ENCODE data around the gene SLC7A7.
A peak's percentile ranks its signal among the peaks of the same experiment; 100 is the strongest.
"Not testable (repeated sequence)": the region's sequence is repeated elsewhere in the genome, so short reads cannot be mapped to it uniquely, and the experiment has no call there.

Gene SLC7A7

DNA sequence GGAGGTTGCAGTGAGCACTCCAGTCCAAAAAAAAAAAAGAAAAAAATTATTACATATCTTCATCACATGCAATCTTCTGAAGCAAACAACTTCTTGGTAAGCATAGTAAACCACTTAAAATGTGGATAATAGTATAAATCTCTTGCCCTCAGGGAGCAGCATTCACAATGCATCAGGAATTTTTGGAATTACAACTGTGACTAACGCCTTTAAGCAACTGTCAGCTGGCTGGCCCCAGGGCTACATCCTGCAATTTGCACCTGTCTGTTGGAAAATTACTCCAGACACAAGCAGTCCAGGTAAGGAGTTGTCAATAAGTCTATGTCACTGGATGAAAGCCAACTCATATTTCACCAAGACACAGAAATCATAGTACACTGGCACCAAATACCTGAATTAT, 5.5 kb upstream of the SLC7A7 start:
- DNase-seq (ENCODE audit: low spot score) = no peak
- H3K27ac Mint-ChIP-seq = no peak overlapping the region
- peaks cover 11% of the 10 kb centered on the region for H3K27me3 Mint-ChIP-seq (ENCODE audit: low read depth)
- H3K36me3 Mint-ChIP-seq (ENCODE audit: low read depth) = no peaks in the 10 kb centered on the region
- H3K4me3 Mint-ChIP-seq = no peak overlapping the region
- H3K9me3 Mint-ChIP-seq = no peaks in the 10 kb centered on the region
- peaks cover 34% of the 10 kb centered on the region for H3K4me1 Mint-ChIP-seq (ENCODE audit: low read depth)

DNA sequence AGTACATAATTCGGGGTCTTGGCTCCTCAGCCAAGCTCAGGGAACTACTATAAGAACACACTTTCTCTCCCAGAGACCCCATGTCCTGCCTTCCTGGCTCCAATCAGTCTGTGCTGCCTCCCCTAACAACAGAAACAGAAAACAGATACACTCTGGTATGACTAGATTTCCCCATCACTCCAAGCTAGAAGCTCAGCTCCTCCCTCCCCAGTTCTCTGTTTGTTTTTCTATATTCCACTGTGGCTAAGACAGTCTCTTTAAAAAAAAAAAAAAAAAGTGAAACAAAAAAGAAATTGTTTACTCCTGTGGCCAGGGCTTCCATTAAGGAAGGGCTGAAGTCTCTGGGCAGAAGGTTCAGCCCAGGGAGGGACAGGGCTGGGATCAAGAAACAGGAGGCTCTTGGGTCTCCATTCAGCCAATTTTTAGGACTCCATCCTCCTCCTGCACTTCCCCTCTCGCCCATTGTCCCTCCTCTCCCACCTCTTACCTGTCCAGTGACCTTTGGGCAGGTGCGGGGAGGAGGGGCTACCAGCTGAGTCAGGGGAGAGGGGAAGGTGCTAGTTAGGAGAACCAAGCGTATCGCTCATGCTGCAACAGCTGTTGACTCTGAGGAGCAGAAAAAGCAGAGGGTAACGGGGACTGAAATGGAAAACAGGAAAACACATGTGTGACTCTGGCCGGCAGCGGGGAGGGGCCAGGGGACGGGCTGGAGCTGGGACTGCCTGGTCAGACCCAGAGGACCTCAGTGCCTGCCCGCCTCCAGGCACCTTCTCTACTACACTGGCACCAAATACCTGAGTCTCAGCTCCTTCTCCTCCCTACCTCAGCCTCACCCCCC, 4.1 kb upstream of the SLC7A7 start:
- H3K4me3 Mint-ChIP-seq = no peak overlapping the region
- DNase-seq (ENCODE audit: low spot score) = no peak

DNA sequence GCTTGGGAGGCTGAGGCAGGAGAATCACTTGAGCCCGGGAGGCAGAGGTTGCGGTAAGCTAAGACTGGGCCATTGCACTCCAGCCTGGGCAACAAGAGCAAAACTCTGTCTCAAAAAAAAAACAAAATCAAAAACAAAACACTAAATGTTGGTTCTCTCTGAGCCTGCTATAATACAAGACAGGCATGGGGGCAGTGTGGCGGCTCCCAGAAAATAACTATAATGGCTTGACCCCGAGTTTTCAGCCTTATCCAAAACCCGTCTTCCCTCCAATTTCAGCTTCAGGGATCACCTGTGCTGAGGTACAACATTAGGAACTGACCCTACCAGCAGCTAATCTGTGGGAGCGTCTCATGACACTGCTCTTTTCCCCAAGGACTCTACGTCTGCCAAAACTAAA, 862 bp downstream of the SLC7A7 start:
- no peak for DNase-seq (ENCODE audit: low spot score)
- Mint-ChIP-seq H3K9me3 (no peaks in the 10 kb centered on the region), H3K4me3 (no peak overlapping the region), H3K4me1 (ENCODE audit: low read depth) (peaks cover 11% of the 10 kb centered on the region), H3K36me3 (ENCODE audit: low read depth) (no peaks in the 10 kb centered on the region), H3K27ac (no peak overlapping the region), H3K27me3 (ENCODE audit: low read depth) (peaks cover 3% of the 10 kb centered on the region)

More for the DNA sequence above, 4.1 kb upstream of the SLC7A7 start:
- Mint-ChIP-seq H3K27me3 (ENCODE audit: low read depth) (peaks cover 11% of the 10 kb centered on the region), H3K36me3 (ENCODE audit: low read depth) (no peaks in the 10 kb centered on the region), H3K27ac (peak overlapping the region; percentile 21), H3K4me1 (ENCODE audit: low read depth) (peaks cover 26% of the 10 kb centered on the region), H3K9me3 (no peaks in the 10 kb centered on the region)

DNA sequence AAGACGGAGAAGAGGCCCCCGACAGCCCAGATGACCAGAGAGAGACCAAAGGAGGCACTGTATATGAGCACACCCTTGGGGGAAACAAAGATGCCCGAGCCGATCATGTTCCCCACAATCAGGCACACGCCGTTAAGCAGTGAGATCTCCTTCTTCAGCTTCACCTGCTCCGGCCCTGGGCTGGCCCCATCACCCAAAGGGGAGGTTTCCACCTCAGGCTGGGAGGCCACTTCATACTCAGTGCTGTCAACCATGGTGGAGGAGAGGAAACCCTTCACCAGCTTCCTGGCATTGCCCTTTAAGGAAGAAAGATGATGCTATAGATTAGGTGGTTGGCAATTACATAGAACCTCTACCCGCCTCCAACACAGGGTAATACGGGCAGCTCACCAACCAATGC, 2.1 kb downstream of the SLC7A7 start:
- Mint-ChIP-seq H3K36me3 (ENCODE audit: low read depth) (no peaks in the 10 kb centered on the region), H3K27me3 (ENCODE audit: low read depth) (peaks cover 4% of the 10 kb centered on the region), H3K27ac (no peak overlapping the region), H3K4me3 (no peak overlapping the region), H3K4me1 (ENCODE audit: low read depth) (peaks cover 6% of the 10 kb centered on the region), H3K9me3 (no peaks in the 10 kb centered on the region)
- DNase-seq (ENCODE audit: low spot score) = no peak

DNA sequence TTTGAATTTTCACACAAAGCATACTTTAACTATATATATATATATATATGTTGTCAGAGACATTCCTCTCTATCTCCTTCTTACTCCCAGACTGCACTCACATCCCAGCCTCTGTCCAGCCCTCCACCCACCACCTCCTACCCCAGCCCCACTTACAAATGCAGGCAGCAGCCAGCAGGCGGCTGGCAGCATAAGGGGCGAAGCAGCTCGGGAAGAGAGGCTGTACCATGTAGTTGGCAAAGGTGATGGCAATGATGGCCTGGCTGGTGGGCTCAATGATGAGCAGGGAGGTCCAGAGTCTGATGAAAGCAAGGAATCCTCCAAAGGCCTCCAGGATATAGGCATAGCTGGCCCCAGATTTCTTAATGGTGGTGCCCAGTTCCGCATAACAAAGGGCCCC, 2.5 kb downstream of the SLC7A7 start:
- Mint-ChIP-seq H3K4me3 (no peak overlapping the region), H3K9me3 (no peaks in the 10 kb centered on the region), H3K36me3 (ENCODE audit: low read depth) (no peaks in the 10 kb centered on the region), H3K27ac (no peak overlapping the region), H3K4me1 (ENCODE audit: low read depth) (peaks cover 6% of the 10 kb centered on the region), H3K27me3 (ENCODE audit: low read depth) (peaks cover 6% of the 10 kb centered on the region)
- DNase-seq (ENCODE audit: low spot score) = no peak

DNA sequence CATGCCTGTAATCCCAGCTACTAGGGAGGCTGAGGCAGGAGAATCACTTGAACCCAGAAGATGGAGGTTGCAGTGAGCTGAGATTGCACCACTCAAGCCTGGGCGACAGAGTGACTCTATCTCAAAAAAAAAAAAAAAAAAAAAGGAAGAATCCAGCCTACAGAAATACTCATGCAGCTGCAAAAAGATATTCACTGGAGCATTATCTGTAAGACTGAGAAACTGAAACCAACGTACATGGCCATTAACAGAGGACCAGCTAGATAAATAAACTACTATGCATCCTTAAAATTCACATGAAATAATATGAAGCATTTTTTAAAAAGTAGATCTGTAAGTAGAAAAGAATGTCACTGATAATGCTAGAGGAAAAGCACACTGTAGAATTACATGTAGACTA, 3.5 kb downstream of the SLC7A7 start:
- no peak overlapping the region for H3K27ac Mint-ChIP-seq
- DNase-seq (ENCODE audit: low spot score) = no peak
- peaks cover 6% of the 10 kb centered on the region for H3K4me1 Mint-ChIP-seq (ENCODE audit: low read depth)
- no peak overlapping the region for H3K4me3 Mint-ChIP-seq
- no peaks in the 10 kb centered on the region for H3K9me3 Mint-ChIP-seq
- H3K27me3 Mint-ChIP-seq (ENCODE audit: low read depth) = peaks cover 6% of the 10 kb centered on the region
- no peaks in the 10 kb centered on the region for H3K36me3 Mint-ChIP-seq (ENCODE audit: low read depth)

DNA sequence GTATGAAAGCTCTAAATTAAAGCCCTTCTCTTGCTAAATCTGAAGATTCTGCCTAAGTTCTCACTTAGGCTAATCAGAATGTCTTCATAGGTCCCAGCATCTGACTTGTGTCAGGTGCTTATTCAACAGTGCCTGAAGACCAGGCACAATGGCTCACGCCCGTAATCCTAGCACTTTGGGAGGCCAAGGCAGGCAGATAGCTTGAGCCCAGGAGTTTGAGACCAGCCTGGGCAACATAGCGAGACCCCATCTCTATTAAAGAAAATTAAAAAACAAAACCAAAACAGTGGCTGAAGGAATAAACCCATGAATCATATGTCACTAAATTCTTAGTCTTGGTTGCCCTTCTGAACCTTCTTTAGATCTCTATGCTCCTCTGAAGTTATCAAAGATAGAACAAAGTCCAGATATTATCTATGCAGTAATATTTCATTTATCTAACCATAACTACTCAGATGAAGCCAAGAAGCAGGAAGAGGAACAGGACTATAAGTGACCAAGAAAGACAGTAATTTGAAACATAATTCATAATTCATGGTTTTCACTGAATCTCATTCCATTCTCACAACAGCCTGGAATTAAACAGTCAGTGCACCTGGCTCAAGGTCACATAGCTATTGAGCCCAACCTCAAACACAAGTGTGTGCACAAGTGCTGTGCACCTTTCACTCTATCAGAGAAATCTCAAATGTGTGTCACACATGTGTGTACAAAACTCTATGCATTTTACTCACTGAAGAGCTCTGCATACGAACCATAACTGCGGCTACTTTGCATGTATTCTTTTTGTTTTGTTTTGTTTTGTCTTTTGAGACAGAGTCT, 6.6 kb downstream of the SLC7A7 start:
- no peak overlapping the region for H3K27ac Mint-ChIP-seq
- peaks cover 11% of the 10 kb centered on the region for H3K27me3 Mint-ChIP-seq (ENCODE audit: low read depth)
- no peak for DNase-seq (ENCODE audit: low spot score)
- peaks cover 3% of the 10 kb centered on the region for H3K4me1 Mint-ChIP-seq (ENCODE audit: low read depth)
- H3K9me3 Mint-ChIP-seq = no peaks in the 10 kb centered on the region
- no peaks in the 10 kb centered on the region for H3K36me3 Mint-ChIP-seq (ENCODE audit: low read depth)
- H3K4me3 Mint-ChIP-seq = no peak overlapping the region

DNA sequence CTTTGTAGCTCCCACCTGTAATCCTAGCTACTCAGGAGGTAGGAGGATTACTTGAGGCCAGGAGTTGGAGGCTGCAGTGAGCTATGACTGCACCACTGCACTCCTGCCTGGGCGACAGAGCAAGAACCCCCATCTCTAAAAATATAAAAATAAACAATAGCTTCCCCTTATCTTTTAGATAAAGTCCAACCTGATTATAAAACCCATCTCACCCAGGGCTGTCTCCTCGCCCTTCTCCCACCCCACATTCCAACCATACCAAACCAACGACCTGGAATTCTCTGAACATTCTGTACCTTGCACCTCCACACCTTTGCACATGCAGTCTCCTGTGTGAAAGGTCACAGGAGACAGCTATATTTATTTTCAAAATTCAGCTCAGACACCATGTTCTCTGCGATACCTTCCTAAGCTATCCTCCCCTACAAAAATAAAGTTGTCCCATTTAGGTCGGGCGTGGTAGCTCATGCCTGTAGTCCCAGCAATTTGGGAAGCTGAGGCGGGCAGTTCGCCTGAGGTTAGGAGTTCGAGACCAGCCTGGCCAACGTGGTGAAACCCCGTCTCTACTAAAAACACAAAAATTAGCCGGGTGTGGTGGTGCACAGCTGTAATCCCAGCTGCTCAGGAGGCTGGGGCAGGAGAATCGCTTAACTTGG, 7.7 kb downstream of the SLC7A7 start:
- Mint-ChIP-seq H3K9me3 (no peaks in the 10 kb centered on the region), H3K4me1 (ENCODE audit: low read depth) (peaks cover 4% of the 10 kb centered on the region), H3K4me3 (no peak overlapping the region), H3K36me3 (ENCODE audit: low read depth) (no peaks in the 10 kb centered on the region), H3K27me3 (ENCODE audit: low read depth) (peaks cover 18% of the 10 kb centered on the region), H3K27ac (no peak overlapping the region)
- DNase-seq (ENCODE audit: low spot score) = no peak

DNA sequence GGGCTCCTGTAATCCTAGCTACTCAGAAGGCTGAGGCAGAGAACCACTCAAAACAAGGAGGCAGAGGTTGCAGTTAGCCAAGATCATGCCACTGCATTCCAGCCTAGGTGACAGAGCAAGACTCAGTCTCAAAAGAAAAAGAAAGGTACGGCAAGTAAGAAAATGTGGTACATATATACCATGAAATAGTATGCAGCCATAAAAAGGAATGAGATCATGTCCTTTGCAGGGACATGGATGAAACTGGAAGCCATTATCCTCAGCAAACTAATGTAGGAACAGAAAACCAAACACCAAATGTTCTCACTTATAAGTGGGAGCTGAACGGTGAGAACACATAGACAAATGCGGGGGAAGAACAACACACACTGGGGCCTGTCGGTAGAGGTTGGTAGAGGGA, 10.0 kb downstream of the SLC7A7 start:
- H3K9me3 Mint-ChIP-seq; H3K27ac Mint-ChIP-seq; H3K36me3 Mint-ChIP-seq (ENCODE audit: low read depth); DNase-seq (ENCODE audit: low spot score); H3K4me1 Mint-ChIP-seq (ENCODE audit: low read depth); H3K4me3 Mint-ChIP-seq: not testable (repeated sequence)
- H3K27me3 Mint-ChIP-seq (ENCODE audit: low read depth) = peaks cover 22% of the 10 kb centered on the region

DNA sequence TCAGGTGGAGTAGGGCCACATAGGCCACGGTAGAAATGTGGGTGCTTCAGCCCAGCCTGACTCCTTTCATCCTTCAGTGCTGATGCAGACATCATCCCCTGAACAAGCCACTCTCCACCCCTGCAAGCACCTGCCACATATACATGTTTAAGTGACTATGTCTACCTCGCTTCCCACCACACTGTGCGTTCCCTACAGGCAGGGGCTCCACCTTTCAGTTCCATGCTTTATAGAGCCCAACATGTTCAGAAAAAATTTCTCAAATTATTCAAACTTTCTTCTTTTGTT, 11.6 kb downstream of the SLC7A7 start:
- no peaks in the 10 kb centered on the region for H3K36me3 Mint-ChIP-seq (ENCODE audit: low read depth)
- DNase-seq (ENCODE audit: low spot score) = no peak
- H3K27ac Mint-ChIP-seq = no peak overlapping the region
- no peak overlapping the region for H3K4me3 Mint-ChIP-seq
- H3K27me3 Mint-ChIP-seq (ENCODE audit: low read depth) = peaks cover 28% of the 10 kb centered on the region
- H3K9me3 Mint-ChIP-seq = no peaks in the 10 kb centered on the region
- H3K4me1 Mint-ChIP-seq (ENCODE audit: low read depth) = peaks cover 3% of the 10 kb centered on the region

DNA sequence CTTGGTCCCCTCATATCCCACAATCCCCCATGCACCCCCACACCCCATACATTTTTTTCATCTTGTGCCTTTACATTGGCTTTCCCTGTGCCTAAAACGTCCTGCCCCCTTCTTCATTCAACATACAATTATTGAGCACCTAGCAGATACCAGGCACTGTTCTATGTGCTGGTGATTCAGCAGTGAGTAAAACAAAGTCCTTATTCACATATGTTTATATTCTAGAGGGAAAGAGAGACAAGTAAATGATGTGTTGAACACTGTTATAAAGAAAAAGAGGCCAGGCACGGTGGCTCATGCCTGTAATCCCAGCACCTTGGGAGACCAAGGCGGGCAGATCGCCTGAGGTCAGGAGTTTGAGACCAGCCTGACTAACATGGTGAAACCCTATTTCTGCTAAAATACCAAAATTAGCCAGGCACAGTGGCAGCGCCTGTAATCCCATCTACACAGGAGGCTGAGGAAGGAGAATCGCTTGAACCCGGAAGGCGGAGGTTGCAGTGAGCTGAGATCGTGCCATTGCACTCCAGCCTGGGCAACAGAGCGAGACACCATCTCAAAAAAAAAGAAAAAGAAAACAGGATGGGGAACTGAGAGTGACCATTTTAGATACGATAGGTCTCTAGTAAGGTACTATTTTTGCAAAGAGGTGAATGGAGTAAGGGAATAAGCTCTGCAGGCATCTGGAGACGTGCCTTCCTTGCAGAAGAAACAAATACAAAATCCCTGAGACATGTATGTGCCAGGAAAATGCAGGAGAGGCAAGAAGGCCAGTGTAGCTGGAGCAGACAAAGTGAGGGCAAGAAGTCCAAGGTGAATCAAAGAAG, 12.2 kb downstream of the SLC7A7 start:
- Mint-ChIP-seq H3K27ac (no peak overlapping the region), H3K36me3 (ENCODE audit: low read depth) (no peaks in the 10 kb centered on the region), H3K4me1 (ENCODE audit: low read depth) (peaks cover 3% of the 10 kb centered on the region), H3K4me3 (no peak overlapping the region), H3K27me3 (ENCODE audit: low read depth) (peaks cover 30% of the 10 kb centered on the region), H3K9me3 (no peaks in the 10 kb centered on the region)
- DNase-seq (ENCODE audit: low spot score) = no peak

DNA sequence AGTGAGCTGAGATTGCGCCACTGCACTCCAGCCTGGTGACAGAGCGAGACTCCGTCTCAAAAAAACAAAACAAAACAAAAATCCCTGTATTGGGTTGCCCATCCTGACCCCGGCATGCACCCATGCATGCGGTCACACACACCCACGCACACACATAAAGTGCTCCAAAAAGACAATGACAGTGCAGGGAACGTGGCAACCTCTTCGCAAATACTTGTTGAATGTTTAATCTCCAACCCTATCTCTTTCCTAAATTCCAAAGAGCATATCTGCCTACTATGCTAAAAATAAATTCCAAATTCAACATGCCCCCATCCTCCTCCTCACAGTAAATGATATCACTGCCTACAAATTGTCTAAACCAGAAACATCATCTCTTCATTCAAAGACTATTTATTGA, 13.5 kb downstream of the SLC7A7 start:
- Mint-ChIP-seq H3K27ac (no peak overlapping the region), H3K4me1 (ENCODE audit: low read depth) (peaks cover 3% of the 10 kb centered on the region), H3K27me3 (ENCODE audit: low read depth) (peaks cover 30% of the 10 kb centered on the region), H3K4me3 (no peak overlapping the region), H3K36me3 (ENCODE audit: low read depth) (no peaks in the 10 kb centered on the region), H3K9me3 (no peaks in the 10 kb centered on the region)
- DNase-seq (ENCODE audit: low spot score) = no peak

DNA sequence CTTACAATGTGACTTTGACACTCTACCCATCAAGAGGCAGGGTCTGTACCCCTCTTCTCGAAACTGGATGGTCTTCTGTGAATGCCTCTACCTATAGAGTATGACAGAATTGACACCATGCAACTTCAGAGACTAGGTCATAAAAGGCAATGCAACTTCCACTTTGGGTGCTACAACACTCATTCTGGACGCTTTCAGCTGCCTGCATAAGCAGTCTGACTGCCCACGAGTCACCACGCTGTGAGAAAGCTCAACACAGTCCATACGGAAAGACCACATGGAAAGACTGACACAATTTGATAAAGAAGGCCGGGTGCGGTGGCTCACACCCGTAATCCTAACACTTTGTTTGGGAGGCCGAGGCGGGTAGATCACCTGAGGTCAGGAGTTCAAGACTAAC, 14.9 kb downstream of the SLC7A7 start:
- Mint-ChIP-seq H3K4me3 (no peak overlapping the region), H3K27me3 (ENCODE audit: low read depth) (peaks cover 38% of the 10 kb centered on the region), H3K4me1 (ENCODE audit: low read depth) (peaks cover 3% of the 10 kb centered on the region), H3K9me3 (no peaks in the 10 kb centered on the region), H3K36me3 (ENCODE audit: low read depth) (no peaks in the 10 kb centered on the region), H3K27ac (no peak overlapping the region)
- no peak for DNase-seq (ENCODE audit: low spot score)

All from T-helper 2 cell treated with Interferon-gamma antibody and Interleukin-4, amounts not matched to agents 5 μg/mL and 100 μg/mL, for 36 hours (primary cell).